H1 (cell line): ENCODE measurements around the gene DYNLT2. TPM values are rescaled to one million over a fixed set of nuclear protein-coding genes. Genes with fewer than 3 reads are reported as not detected.

Experiments
- CTCF ChIA-PET: fragments of 300-600 bp; sonication (Branson Sonifier 250); formaldehyde crosslinking; loops from one replicate; lab custom pipeline; 2021; ENCODE audit not compliant: partially characterized antibody; lab: Charles Lee
- POLR2A ChIA-PET: fragments of 300-600 bp; sonication (Branson Sonifier 250); formaldehyde crosslinking; loops from one replicate; lab custom pipeline; 2021; ENCODE audit warnings: inconsistent platforms; ENCODE audit not compliant: partially characterized antibody; lab: Charles Lee
- DNase-seq, 2 experiments: peaks; one replicate each; pipeline versions ENCODE4 v3.0.0 to v3.0.0-alpha.2; 2010 to 2022; ENCODE audit warnings: low spot score in 2 of 2, low read depth in 1 of 2, mixed read lengths in 1 of 2
- FAIRE-seq: peaks from 2 replicates; lab custom pipeline; 2011; peaks lifted over from hg19 to GRCh38; lab: Jason Lieb, UNC
- H2AFZ ChIP-seq: 2 replicates; pipeline ENCODE4 v1.8.1; 2012; ENCODE audit warnings: low read length, inconsistent platforms
- H2AK5ac ChIP-seq: 2 replicates; pipeline ENCODE4 v1.6.1; 2013; ENCODE audit warnings: low read depth, low read length
- H2BK120ac ChIP-seq: replicated peaks from 2 replicates; pipeline ENCODE3; 2013; ENCODE audit warnings: low read depth, low read length, inconsistent platforms
- H2BK12ac ChIP-seq: 2 replicates; pipeline ENCODE4 v1.6.1; 2013; ENCODE audit warnings: low read depth, low read length
- H2BK15ac ChIP-seq: 2 replicates; pipeline ENCODE4 v1.6.1; 2013; ENCODE audit warnings: low read length
- H2BK20ac ChIP-seq: 2 replicates; pipeline ENCODE4 v1.6.1; 2013; ENCODE audit warnings: low read length
- H2BK5ac ChIP-seq: 2 replicates; pipeline ENCODE4 v1.6.1; 2013; ENCODE audit warnings: low read depth, low read length
- H3K14ac ChIP-seq: 2 replicates; pipeline ENCODE4 v1.6.1; 2013; ENCODE audit warnings: inconsistent platforms; ENCODE audit not compliant: insufficient read length
- H3K18ac ChIP-seq: 2 replicates; pipeline ENCODE4 v1.6.1; 2013; ENCODE audit warnings: low read length; ENCODE audit errors: extremely low read depth
- H3K23ac ChIP-seq: 2 replicates; pipeline ENCODE4 v1.6.1; 2013; ENCODE audit warnings: inconsistent platforms; ENCODE audit not compliant: insufficient read length
- H3K23me2 ChIP-seq: 2 replicates; pipeline ENCODE4 v1.6.1; 2013; ENCODE audit warnings: low read depth, low read length
- H3K27ac ChIP-seq: 2 replicates; pipeline ENCODE4 v1.6.1; 2011; ENCODE audit warnings: low read depth, low read length, inconsistent platforms
- H3K27me3 ChIP-seq, 4 experiments: replicated peaks in 1 of 4; 1 replicate in 1 of 4; 2 replicates in 3 of 4; pipeline versions ENCODE4 v1.6.1 to v1.8.1; 2011 to 2013; ENCODE audit warnings: low read length in 3 of 4, mild to moderate bottlenecking in 3 of 4, inconsistent platforms in 2 of 4, mixed read lengths in 2 of 4, moderate library complexity in 1 of 4; ENCODE audit not compliant: control insufficient read depth in 3 of 4, insufficient read depth in 3 of 4; ENCODE audit errors: extremely low read depth in 1 of 4
- H3K36me3 ChIP-seq, 4 experiments: 2 replicates each; pipeline versions ENCODE4 v1.6.1 to v1.8.1; 2011 to 2013; ENCODE audit warnings: mild to moderate bottlenecking in 4 of 4, low read length in 3 of 4, moderate library complexity in 2 of 4, control low read depth in 1 of 4, inconsistent platforms in 1 of 4; ENCODE audit not compliant: insufficient read depth in 4 of 4, control insufficient read depth in 2 of 4
- H3K4ac ChIP-seq: replicated peaks from 2 replicates; pipeline ENCODE3; 2013; ENCODE audit warnings: low read length, low read depth, mixed read lengths, inconsistent platforms; ENCODE audit not compliant: insufficient read length
- H3K4me1 ChIP-seq, 4 experiments: replicated peaks in 1 of 4; 1 replicate in 1 of 4; 2 replicates in 3 of 4; pipeline versions ENCODE4 v1.6.1 to v1.8.1; 2011 to 2013; ENCODE audit warnings: low read length in 3 of 4, inconsistent platforms in 2 of 4, mixed read lengths in 1 of 4; ENCODE audit not compliant: insufficient read depth in 4 of 4, control insufficient read depth in 3 of 4
- H3K4me2 ChIP-seq, 2 experiments: 2 replicates each; pipeline versions ENCODE4 v1.6.1 to v1.8.1; 2011 to 2013; ENCODE audit warnings: low read depth in 2 of 2, low read length in 2 of 2, control low read depth in 1 of 2, inconsistent platforms in 1 of 2, mild to moderate bottlenecking in 1 of 2; ENCODE audit not compliant: insufficient read depth in 1 of 2
- H3K4me3 ChIP-seq, 4 experiments: fragments of 200-600, 300-600 bp in 1 of 4; sonication (generic), shearing (Covaris generic), sonication (Bioruptor Twin) in 1 of 4; 2 replicates each; pipeline versions ENCODE4 v1.5.1 to v1.8.1; 2011 to 2016; ENCODE audit warnings: low read length in 4 of 4, low read depth in 3 of 4, control low read depth in 2 of 4, inconsistent platforms in 2 of 4, mild to moderate bottlenecking in 2 of 4, mixed read lengths in 1 of 4, moderate library complexity in 1 of 4; ENCODE audit not compliant: insufficient read depth in 2 of 4; ENCODE audit errors: extremely low read depth in 1 of 4
- H3K56ac ChIP-seq: replicated peaks from 2 replicates; pipeline ENCODE3; 2013; ENCODE audit warnings: low read depth, mild to moderate bottlenecking, mixed read lengths, low read length, inconsistent platforms; ENCODE audit not compliant: insufficient read length
- H3K79me1 ChIP-seq: 2 replicates; pipeline ENCODE4 v1.6.1; 2013; ENCODE audit warnings: low read depth, low read length, control low read depth
- H3K79me2 ChIP-seq, 2 experiments: 2 replicates each; pipeline versions ENCODE4 v1.6.1 to v1.8.1; 2012 to 2013; ENCODE audit warnings: low read length in 2 of 2, mild to moderate bottlenecking in 2 of 2, inconsistent platforms in 1 of 2; ENCODE audit not compliant: insufficient read depth in 2 of 2, control insufficient read depth in 1 of 2
- H3K9ac ChIP-seq, 4 experiments: replicated peaks in 1 of 4; 1 replicate in 1 of 4; 2 replicates in 3 of 4; pipeline versions ENCODE4 v1.6.1 to v1.8.1; 2011 to 2013; ENCODE audit warnings: low read depth in 3 of 4, low read length in 3 of 4, control low read depth in 2 of 4, mild to moderate bottlenecking in 2 of 4, moderate library complexity in 2 of 4, inconsistent platforms in 1 of 4; ENCODE audit errors: extremely low read depth in 1 of 4
- H3K9me3 ChIP-seq, 2 experiments: 2 replicates each; pipeline versions ENCODE4 v1.6.1 to v1.8.1; 2012 to 2013; ENCODE audit warnings: mild to moderate bottlenecking in 2 of 2, moderate library complexity in 2 of 2, control low read depth in 1 of 2, inconsistent platforms in 1 of 2, low read depth in 1 of 2, low read length in 1 of 2, mixed read lengths in 1 of 2; ENCODE audit not compliant: insufficient read depth in 2 of 2
- H4K20me1 ChIP-seq, 2 experiments: replicated peaks in 1 of 2; 2 replicates each; pipeline versions ENCODE3 to v1.8.1; 2011 to 2013; ENCODE audit warnings: inconsistent platforms in 2 of 2, low read length in 2 of 2, mild to moderate bottlenecking in 1 of 2; ENCODE audit not compliant: insufficient read depth in 2 of 2, control insufficient read depth in 1 of 2
- H4K5ac ChIP-seq: 2 replicates; pipeline ENCODE4 v1.6.1; 2013; ENCODE audit warnings: low read length, low read depth, mixed read lengths, inconsistent platforms; ENCODE audit not compliant: insufficient read length
- H4K8ac ChIP-seq: 2 replicates; pipeline ENCODE4 v1.8.0; 2013; ENCODE audit warnings: mild to moderate bottlenecking, moderate library complexity, low read length, inconsistent platforms; ENCODE audit not compliant: insufficient read depth; ENCODE audit errors: extremely low read depth
- H4K91ac ChIP-seq: replicated peaks from 2 replicates; pipeline ENCODE3; 2013; ENCODE audit warnings: low read length, mixed read lengths, inconsistent platforms; ENCODE audit not compliant: insufficient read length
- BCL11A ChIP-seq, 2 experiments: IDR thresholded peaks; one replicate each; pipeline ENCODE4 v1.6.1; 2011; ENCODE audit warnings: low read depth in 2 of 2, low read length in 2 of 2, mild to moderate bottlenecking in 2 of 2
- CHD1 ChIP-seq: IDR thresholded peaks from 2 replicates; pipeline ENCODE4 v1.6.1; 2012; ENCODE audit warnings: low read depth, low read length, improper control_type of control experiment
- CTBP2 ChIP-seq: IDR thresholded peaks from 2 replicates; pipeline ENCODE4 v1.7.0; 2011; ENCODE audit warnings: borderline replicate concordance, mild to moderate bottlenecking, moderate library complexity, mixed read lengths, low read length; ENCODE audit not compliant: insufficient read depth, insufficient read length
- EZH2 ChIP-seq: fragments of 200-600 bp; sonication (generic); IDR thresholded peaks from 2 replicates; pipeline ENCODE4 v1.7.1; 2012; ENCODE audit warnings: low read depth, mild to moderate bottlenecking, moderate library complexity, low read length, inconsistent platforms; ENCODE audit not compliant: severe bottlenecking
- HDAC6 ChIP-seq: IDR thresholded peaks from one replicate; pipeline ENCODE4 v1.7.1; 2012; ENCODE audit warnings: low read depth, mild to moderate bottlenecking, inconsistent platforms, low read length, moderate library complexity
- JUND ChIP-seq: IDR thresholded peaks from 2 replicates; pipeline ENCODE4 v1.6.1; 2011; ENCODE audit warnings: mild to moderate bottlenecking, improper control_type of control experiment, low read length
- PHF8 ChIP-seq: fragments of 200-600 bp; sonication (generic); conservative IDR thresholded peaks from 2 replicates; pipeline ENCODE4 v1.7.1; 2012; ENCODE audit warnings: low read depth, mild to moderate bottlenecking, inconsistent platforms, low read length, moderate library complexity
- SP1 ChIP-seq: IDR thresholded peaks from 2 replicates; pipeline ENCODE4 v1.6.1; 2011; ENCODE audit warnings: low read depth, low read length
- WGBS, 2 experiments: shearing (Covaris generic) in 1 of 2; methylation state at CpG; one replicate each; pipeline versions ENCODE4 v1.1.6 to v1.1.7; 2013 to 2015; ENCODE audit warnings: low lambda C conversion rate in 2 of 2, mixed read lengths in 2 of 2, inconsistent platforms in 1 of 2, low coverage in 1 of 2, missing lambda C conversion rate in 1 of 2; ENCODE audit not compliant: insufficient replicate concordance in 2 of 2, insufficient coverage in 1 of 2, insufficient read length in 1 of 2; ENCODE audit errors: extremely low coverage in 1 of 2, missing lambda C conversion rate in 1 of 2; 5-methylcytosine and 5-hydroxymethylcytosine counted together
- polyA plus RNA-seq, 7 experiments: library from polyadenylated mRNA; depleted of rRNA in 3 of 7; stranded (reverse) in 5 of 7; unstranded in 2 of 7; fragments of >200 nt in 5 of 7; fragments of 200-250 nt in 2 of 7; gene quantifications; 1 replicate in 5 of 7; 2 replicates in 1 of 7; 4 replicates in 1 of 7; pipeline versions ENCODE4 v1.2.1 to v1.2.3, GENCODE V29; 2011 to 2013; ENCODE audit warnings: missing spikeins in 2 of 7, mixed read lengths in 2 of 7
- total RNA-seq: library from RNA; stranded (reverse); fragmentation: NEBNext Ultra II Directional; extraction: Animal tissue kit (Norgen Biotek cat#: 25700); gene quantifications from 2 replicates; pipeline ENCODE4 v1.2.1, GENCODE V29; 2021

DYNLT2 gene
- total and polyA plus RNA-seq, 2 of the 8 experiments (the other 6 are each of a cell fraction or from before 2014, with no cell fraction given): 0.48 to 1.8 TPM

DNA sequence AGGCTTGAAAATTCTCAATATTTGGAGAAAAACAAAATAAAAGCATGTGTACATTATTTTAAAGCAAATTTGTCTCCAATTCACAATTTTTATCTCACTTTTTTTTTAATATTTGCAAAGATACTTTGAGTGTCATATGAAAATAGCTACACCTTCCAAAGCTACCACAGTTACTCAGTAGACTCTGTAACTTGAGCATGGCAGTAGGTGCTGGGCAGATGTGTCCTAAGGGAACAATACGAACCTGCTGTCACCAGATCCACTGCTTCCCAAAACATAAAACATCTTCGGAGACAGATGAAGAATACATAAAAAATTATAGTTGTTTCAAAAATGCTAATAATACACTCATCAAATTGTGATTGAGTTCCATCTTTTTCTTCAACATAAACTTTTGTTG is 60.1 kb downstream of the DYNLT2 start:
- Histone ChIP-seq H4K8ac (no peak overlapping the region), H2BK15ac (no peak overlapping the region), H3K79me1 (peaks cover 12% of the 10 kb centered on the region), H3K27ac (no peak overlapping the region), H3K23ac (no peak overlapping the region), H3K9ac (no peak overlapping the region), H2BK12ac (no peak overlapping the region), H3K4me2 (no peak overlapping the region), H3K18ac (no peak overlapping the region), H2AK5ac (no peak overlapping the region), H4K20me1 (peaks cover 2 to 4% of the 10 kb centered on the region in 2 experiments), H3K4me3 (no peak overlapping the region), H3K56ac (no peak overlapping the region), H2AFZ (no peak overlapping the region), H3K79me2 (peaks cover 3 to 69% of the 10 kb centered on the region in 2 experiments), H4K5ac (no peak overlapping the region), H3K23me2 (no peaks in the 10 kb centered on the region), H4K91ac (no peak overlapping the region), H3K9me3 (no peaks in the 10 kb centered on the region; a peak in 1 of 4 replicates), H2BK120ac (no peak overlapping the region), H2BK5ac (no peak overlapping the region), H2BK20ac (no peak overlapping the region), H3K27me3 (no peaks in the 10 kb centered on the region), H3K4me1 (no peaks in the 10 kb centered on the region), H3K4ac (no peak overlapping the region), H3K36me3 (peaks cover 0 to 36% (median 17%) of the 10 kb centered on the region in 4 experiments; a peak in 6 of 8 replicates), H3K14ac (no peak overlapping the region)
- TF ChIP-seq PHF8 (no peak), HDAC6 (no peak), CHD1 (no peak), SP1 (no peak), EZH2 (no peak), JUND (no peak), CTBP2 (no peak), BCL11A (IDR thresholded peaks at IDR 0.05; ENCODE audit: low read depth in 2 of 2, low read length in 2 of 2) (no peak)
- FAIRE-seq: no peak
- ChIA-PET POLR2A (interaction anchor here (1.9 to 2.8 kb wide), 2 partner anchors 9 kb away, joined by 4 to 9 read pairs; no protein-coding TSS in a partner anchor), CTCF (no interaction called here)
- WGBS, 2 experiments: 94% methylated on average over 2 of the region's 2 CpGs; no CpG with 5 or more reads in 1 of the 2 experiments
- DNase-seq: no peak
